H1 (cell line): ENCODE data around the gene SKAP2. TPM values are rescaled to one million over a fixed set of nuclear protein-coding genes. Genes with fewer than 3 reads are reported as not detected.

ENCODE experiments used
- CTCF ChIA-PET: fragments of 300-600 bp; sonication (Branson Sonifier 250); formaldehyde crosslinking; loops from one replicate; lab custom pipeline; 2021; ENCODE audit not compliant: partially characterized antibody; lab: Charles Lee
- POLR2A ChIA-PET: fragments of 300-600 bp; sonication (Branson Sonifier 250); formaldehyde crosslinking; loops from one replicate; lab custom pipeline; 2021; ENCODE audit warnings: inconsistent platforms; ENCODE audit not compliant: partially characterized antibody; lab: Charles Lee
- DNase-seq, 2 experiments: peaks; one replicate each; pipeline versions ENCODE4 v3.0.0 to v3.0.0-alpha.2; 2010 to 2022; ENCODE audit warnings: low spot score in 2 of 2, low read depth in 1 of 2, mixed read lengths in 1 of 2
- FAIRE-seq: peaks from 2 replicates; lab custom pipeline; 2011; peaks lifted over from hg19 to GRCh38; lab: Jason Lieb, UNC
- H2AFZ ChIP-seq: 2 replicates; pipeline ENCODE4 v1.8.1; 2012; ENCODE audit warnings: low read length, inconsistent platforms
- H2AK5ac ChIP-seq: 2 replicates; pipeline ENCODE4 v1.6.1; 2013; ENCODE audit warnings: low read depth, low read length
- H2BK120ac ChIP-seq: replicated peaks from 2 replicates; pipeline ENCODE3; 2013; ENCODE audit warnings: low read depth, low read length, inconsistent platforms
- H2BK12ac ChIP-seq: 2 replicates; pipeline ENCODE4 v1.6.1; 2013; ENCODE audit warnings: low read depth, low read length
- H2BK15ac ChIP-seq: 2 replicates; pipeline ENCODE4 v1.6.1; 2013; ENCODE audit warnings: low read length
- H2BK20ac ChIP-seq: 2 replicates; pipeline ENCODE4 v1.6.1; 2013; ENCODE audit warnings: low read length
- H2BK5ac ChIP-seq: 2 replicates; pipeline ENCODE4 v1.6.1; 2013; ENCODE audit warnings: low read depth, low read length
- H3K14ac ChIP-seq: 2 replicates; pipeline ENCODE4 v1.6.1; 2013; ENCODE audit warnings: inconsistent platforms; ENCODE audit not compliant: insufficient read length
- H3K18ac ChIP-seq: 2 replicates; pipeline ENCODE4 v1.6.1; 2013; ENCODE audit warnings: low read length; ENCODE audit errors: extremely low read depth
- H3K23ac ChIP-seq: 2 replicates; pipeline ENCODE4 v1.6.1; 2013; ENCODE audit warnings: inconsistent platforms; ENCODE audit not compliant: insufficient read length
- H3K23me2 ChIP-seq: 2 replicates; pipeline ENCODE4 v1.6.1; 2013; ENCODE audit warnings: low read depth, low read length
- H3K27ac ChIP-seq: 2 replicates; pipeline ENCODE4 v1.6.1; 2011; ENCODE audit warnings: low read depth, low read length, inconsistent platforms
- H3K27me3 ChIP-seq, 4 experiments: replicated peaks in 1 of 4; 1 replicate in 1 of 4; 2 replicates in 3 of 4; pipeline versions ENCODE4 v1.6.1 to v1.8.1; 2011 to 2013; ENCODE audit warnings: low read length in 3 of 4, mild to moderate bottlenecking in 3 of 4, inconsistent platforms in 2 of 4, mixed read lengths in 2 of 4, moderate library complexity in 1 of 4; ENCODE audit not compliant: control insufficient read depth in 3 of 4, insufficient read depth in 3 of 4; ENCODE audit errors: extremely low read depth in 1 of 4
- H3K36me3 ChIP-seq, 4 experiments: 2 replicates each; pipeline versions ENCODE4 v1.6.1 to v1.8.1; 2011 to 2013; ENCODE audit warnings: mild to moderate bottlenecking in 4 of 4, low read length in 3 of 4, moderate library complexity in 2 of 4, control low read depth in 1 of 4, inconsistent platforms in 1 of 4; ENCODE audit not compliant: insufficient read depth in 4 of 4, control insufficient read depth in 2 of 4
- H3K4ac ChIP-seq: replicated peaks from 2 replicates; pipeline ENCODE3; 2013; ENCODE audit warnings: low read length, low read depth, mixed read lengths, inconsistent platforms; ENCODE audit not compliant: insufficient read length
- H3K4me1 ChIP-seq, 4 experiments: replicated peaks in 1 of 4; 1 replicate in 1 of 4; 2 replicates in 3 of 4; pipeline versions ENCODE4 v1.6.1 to v1.8.1; 2011 to 2013; ENCODE audit warnings: low read length in 3 of 4, inconsistent platforms in 2 of 4, mixed read lengths in 1 of 4; ENCODE audit not compliant: insufficient read depth in 4 of 4, control insufficient read depth in 3 of 4
- H3K4me2 ChIP-seq, 2 experiments: 2 replicates each; pipeline versions ENCODE4 v1.6.1 to v1.8.1; 2011 to 2013; ENCODE audit warnings: low read depth in 2 of 2, low read length in 2 of 2, control low read depth in 1 of 2, inconsistent platforms in 1 of 2, mild to moderate bottlenecking in 1 of 2; ENCODE audit not compliant: insufficient read depth in 1 of 2
- H3K4me3 ChIP-seq, 4 experiments: fragments of 200-600, 300-600 bp in 1 of 4; sonication (generic), shearing (Covaris generic), sonication (Bioruptor Twin) in 1 of 4; 2 replicates each; pipeline versions ENCODE4 v1.5.1 to v1.8.1; 2011 to 2016; ENCODE audit warnings: low read length in 4 of 4, low read depth in 3 of 4, control low read depth in 2 of 4, inconsistent platforms in 2 of 4, mild to moderate bottlenecking in 2 of 4, mixed read lengths in 1 of 4, moderate library complexity in 1 of 4; ENCODE audit not compliant: insufficient read depth in 2 of 4; ENCODE audit errors: extremely low read depth in 1 of 4
- H3K56ac ChIP-seq: replicated peaks from 2 replicates; pipeline ENCODE3; 2013; ENCODE audit warnings: low read depth, mild to moderate bottlenecking, mixed read lengths, low read length, inconsistent platforms; ENCODE audit not compliant: insufficient read length
- H3K79me1 ChIP-seq: 2 replicates; pipeline ENCODE4 v1.6.1; 2013; ENCODE audit warnings: low read depth, low read length, control low read depth
- H3K79me2 ChIP-seq, 2 experiments: 2 replicates each; pipeline versions ENCODE4 v1.6.1 to v1.8.1; 2012 to 2013; ENCODE audit warnings: low read length in 2 of 2, mild to moderate bottlenecking in 2 of 2, inconsistent platforms in 1 of 2; ENCODE audit not compliant: insufficient read depth in 2 of 2, control insufficient read depth in 1 of 2
- H3K9ac ChIP-seq, 4 experiments: replicated peaks in 1 of 4; 1 replicate in 1 of 4; 2 replicates in 3 of 4; pipeline versions ENCODE4 v1.6.1 to v1.8.1; 2011 to 2013; ENCODE audit warnings: low read depth in 3 of 4, low read length in 3 of 4, control low read depth in 2 of 4, mild to moderate bottlenecking in 2 of 4, moderate library complexity in 2 of 4, inconsistent platforms in 1 of 4; ENCODE audit errors: extremely low read depth in 1 of 4
- H3K9me3 ChIP-seq, 2 experiments: 2 replicates each; pipeline versions ENCODE4 v1.6.1 to v1.8.1; 2012 to 2013; ENCODE audit warnings: mild to moderate bottlenecking in 2 of 2, moderate library complexity in 2 of 2, control low read depth in 1 of 2, inconsistent platforms in 1 of 2, low read depth in 1 of 2, low read length in 1 of 2, mixed read lengths in 1 of 2; ENCODE audit not compliant: insufficient read depth in 2 of 2
- H4K20me1 ChIP-seq, 2 experiments: replicated peaks in 1 of 2; 2 replicates each; pipeline versions ENCODE3 to v1.8.1; 2011 to 2013; ENCODE audit warnings: inconsistent platforms in 2 of 2, low read length in 2 of 2, mild to moderate bottlenecking in 1 of 2; ENCODE audit not compliant: insufficient read depth in 2 of 2, control insufficient read depth in 1 of 2
- H4K5ac ChIP-seq: 2 replicates; pipeline ENCODE4 v1.6.1; 2013; ENCODE audit warnings: low read length, low read depth, mixed read lengths, inconsistent platforms; ENCODE audit not compliant: insufficient read length
- H4K8ac ChIP-seq: 2 replicates; pipeline ENCODE4 v1.8.0; 2013; ENCODE audit warnings: mild to moderate bottlenecking, moderate library complexity, low read length, inconsistent platforms; ENCODE audit not compliant: insufficient read depth; ENCODE audit errors: extremely low read depth
- H4K91ac ChIP-seq: replicated peaks from 2 replicates; pipeline ENCODE3; 2013; ENCODE audit warnings: low read length, mixed read lengths, inconsistent platforms; ENCODE audit not compliant: insufficient read length
- BACH1 ChIP-seq: IDR thresholded peaks from 2 replicates; pipeline ENCODE4 v1.6.1; 2012; ENCODE audit warnings: low read length, improper control_type of control experiment
- E2F6 ChIP-seq: IDR thresholded peaks from 2 replicates; pipeline ENCODE4 v1.6.1; 2012; ENCODE audit warnings: inconsistent platforms
- GTF2F1 ChIP-seq: IDR thresholded peaks from 2 replicates; pipeline ENCODE4 v1.6.1; 2012; ENCODE audit warnings: low read depth, low read length, improper control_type of control experiment, borderline replicate concordance
- SIRT6 ChIP-seq: IDR thresholded peaks from one replicate; pipeline ENCODE4 v1.7.1; 2012; ENCODE audit warnings: low read length, inconsistent platforms
- TAF1 ChIP-seq: IDR thresholded peaks from 2 replicates; pipeline ENCODE4 v1.6.1; 2011; ENCODE audit warnings: mild to moderate bottlenecking, low read depth, low read length
- WGBS, 2 experiments: shearing (Covaris generic) in 1 of 2; methylation state at CpG; one replicate each; pipeline versions ENCODE4 v1.1.6 to v1.1.7; 2013 to 2015; ENCODE audit warnings: low lambda C conversion rate in 2 of 2, mixed read lengths in 2 of 2, inconsistent platforms in 1 of 2, low coverage in 1 of 2, missing lambda C conversion rate in 1 of 2; ENCODE audit not compliant: insufficient replicate concordance in 2 of 2, insufficient coverage in 1 of 2, insufficient read length in 1 of 2; ENCODE audit errors: extremely low coverage in 1 of 2, missing lambda C conversion rate in 1 of 2; 5-methylcytosine and 5-hydroxymethylcytosine counted together
- polyA plus RNA-seq, 7 experiments: library from polyadenylated mRNA; depleted of rRNA in 3 of 7; stranded (reverse) in 5 of 7; unstranded in 2 of 7; fragments of >200 nt in 5 of 7; fragments of 200-250 nt in 2 of 7; gene quantifications; 1 replicate in 5 of 7; 2 replicates in 1 of 7; 4 replicates in 1 of 7; pipeline versions ENCODE4 v1.2.1 to v1.2.3, GENCODE V29; 2011 to 2013; ENCODE audit warnings: missing spikeins in 2 of 7, mixed read lengths in 2 of 7
- total RNA-seq: library from RNA; stranded (reverse); fragmentation: NEBNext Ultra II Directional; extraction: Animal tissue kit (Norgen Biotek cat#: 25700); gene quantifications from 2 replicates; pipeline ENCODE4 v1.2.1, GENCODE V29; 2021
- TF ChIP-seq, protein P1 (sequence below): IDR thresholded peaks from 2 replicates; pipeline ENCODE4 v1.6.1; 2011; ENCODE audit warnings: low read depth, mild to moderate bottlenecking, low read length; ENCODE audit not compliant: insufficient read depth
- TF ChIP-seq, protein P2 (sequence below): IDR thresholded peaks from 2 replicates; pipeline ENCODE4 v1.6.1; 2011; ENCODE audit warnings: low read length, improper control_type of control experiment

SKAP2 gene
- total and polyA plus RNA-seq, 2 of the 8 experiments (the other 6 are each of a cell fraction or from before 2014, with no cell fraction given), result 0.53 to 5.1 TPM

DNA sequence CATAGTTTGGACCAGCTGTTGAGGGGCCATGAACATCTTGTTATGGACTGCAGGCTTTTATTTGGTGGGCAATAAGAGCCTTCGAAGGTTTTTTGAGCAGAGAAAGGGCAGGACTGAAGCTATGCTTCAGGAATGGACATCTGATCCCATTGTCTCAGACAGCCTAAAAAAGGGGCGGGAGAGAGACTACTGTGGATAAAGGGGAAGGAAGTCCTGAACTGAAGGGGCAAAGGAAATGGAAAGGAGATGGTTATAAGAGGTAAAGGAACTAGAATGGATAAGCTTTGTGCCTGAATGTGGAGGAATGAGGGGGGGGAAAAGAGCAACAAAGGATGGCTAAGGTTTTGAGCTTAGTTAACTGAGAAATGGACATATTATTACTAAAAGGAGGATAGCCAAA, 172.5 kb downstream of the SKAP2 start:
- 73% methylated on average over 2 of the region's 2 CpGs; no CpG with 5 or more reads in 1 of the 2 experiments for WGBS, 2 experiments
- no peak overlapping the region for H2BK12ac ChIP-seq
- H3K27me3 ChIP-seq, result peaks cover 0 to 1% (median 0%) of the 10 kb centered on the region in 4 experiments; a peak in 1 of 7 replicates
- H3K4me1 ChIP-seq, result 0 out of 7 replicates have a peak, but pooled peaks cover 0 to 4% (median 0%) of the 10 kb centered on the region in 4 experiments
- CTCF ChIA-PET, result interaction anchor here (0.9 to 4.0 kb wide), 6 partner anchors 13 to 469 kb away, joined by 3 to 15 read pairs (median 3); partner anchors contain the start of gene HOXA5
- no peaks in the 10 kb centered on the region for H3K9me3 ChIP-seq
- DNase-seq, result no peak
- no peak overlapping the region for H2BK15ac ChIP-seq
- no peak overlapping the region for H3K27ac ChIP-seq
- H4K8ac ChIP-seq, result no peak overlapping the region
- H4K5ac ChIP-seq, result no peak overlapping the region
- no peak overlapping the region for H3K4me2 ChIP-seq
- H3K23me2 ChIP-seq, result no peaks in the 10 kb centered on the region
- no peak overlapping the region for H3K4me3 ChIP-seq
- no peak overlapping the region for H3K4ac ChIP-seq
- no peaks in the 10 kb centered on the region for H4K20me1 ChIP-seq
- H3K79me2 ChIP-seq, result no peaks in the 10 kb centered on the region
- no peak overlapping the region for H2BK120ac ChIP-seq
- no peaks in the 10 kb centered on the region for H3K79me1 ChIP-seq
- H2BK5ac ChIP-seq, result no peak overlapping the region
- no peaks in the 10 kb centered on the region; a peak in 1 of 8 replicates for H3K36me3 ChIP-seq
- H3K23ac ChIP-seq, result no peak overlapping the region
- TF ChIP-seq, protein P1, sequence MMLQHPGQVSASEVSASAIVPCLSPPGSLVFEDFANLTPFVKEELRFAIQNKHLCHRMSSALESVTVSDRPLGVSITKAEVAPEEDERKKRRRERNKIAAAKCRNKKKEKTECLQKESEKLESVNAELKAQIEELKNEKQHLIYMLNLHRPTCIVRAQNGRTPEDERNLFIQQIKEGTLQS, result no peak
- TF ChIP-seq BACH1, result no peak
- no peak for TF ChIP-seq SIRT6
- TF ChIP-seq, protein P2, sequence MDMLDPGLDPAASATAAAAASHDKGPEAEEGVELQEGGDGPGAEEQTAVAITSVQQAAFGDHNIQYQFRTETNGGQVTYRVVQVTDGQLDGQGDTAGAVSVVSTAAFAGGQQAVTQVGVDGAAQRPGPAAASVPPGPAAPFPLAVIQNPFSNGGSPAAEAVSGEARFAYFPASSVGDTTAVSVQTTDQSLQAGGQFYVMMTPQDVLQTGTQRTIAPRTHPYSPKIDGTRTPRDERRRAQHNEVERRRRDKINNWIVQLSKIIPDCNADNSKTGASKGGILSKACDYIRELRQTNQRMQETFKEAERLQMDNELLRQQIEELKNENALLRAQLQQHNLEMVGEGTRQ, result no peak
- no peak for TF ChIP-seq E2F6
- TF ChIP-seq TAF1, result no peak
- no peak for TF ChIP-seq GTF2F1
- no peak overlapping the region for H3K18ac ChIP-seq
- no peak for FAIRE-seq
- no peak overlapping the region for H3K56ac ChIP-seq
- H2AK5ac ChIP-seq, result no peak overlapping the region
- H2BK20ac ChIP-seq, result no peak overlapping the region
- peak overlapping the region; percentile 88 for H2AFZ ChIP-seq
- H4K91ac ChIP-seq, result no peak overlapping the region
- H3K9ac ChIP-seq, result no peak overlapping the region
- POLR2A ChIA-PET, result no interaction called here
- no peak overlapping the region for H3K14ac ChIP-seq
